CD4-positive, alpha-beta T cell treated with Interferon alpha-2 for 1 hour (primary cell): ENCODE results near the gene C1QTNF1.

Experiments
- DNase-seq, 2 donors: peaks; one replicate each; pipeline ENCODE4 v3.0.0-alpha.2; 2020 to 2022

The C1QTNF1 gene, protein sequence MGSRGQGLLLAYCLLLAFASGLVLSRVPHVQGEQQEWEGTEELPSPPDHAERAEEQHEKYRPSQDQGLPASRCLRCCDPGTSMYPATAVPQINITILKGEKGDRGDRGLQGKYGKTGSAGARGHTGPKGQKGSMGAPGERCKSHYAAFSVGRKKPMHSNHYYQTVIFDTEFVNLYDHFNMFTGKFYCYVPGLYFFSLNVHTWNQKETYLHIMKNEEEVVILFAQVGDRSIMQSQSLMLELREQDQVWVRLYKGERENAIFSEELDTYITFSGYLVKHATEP

DNA sequence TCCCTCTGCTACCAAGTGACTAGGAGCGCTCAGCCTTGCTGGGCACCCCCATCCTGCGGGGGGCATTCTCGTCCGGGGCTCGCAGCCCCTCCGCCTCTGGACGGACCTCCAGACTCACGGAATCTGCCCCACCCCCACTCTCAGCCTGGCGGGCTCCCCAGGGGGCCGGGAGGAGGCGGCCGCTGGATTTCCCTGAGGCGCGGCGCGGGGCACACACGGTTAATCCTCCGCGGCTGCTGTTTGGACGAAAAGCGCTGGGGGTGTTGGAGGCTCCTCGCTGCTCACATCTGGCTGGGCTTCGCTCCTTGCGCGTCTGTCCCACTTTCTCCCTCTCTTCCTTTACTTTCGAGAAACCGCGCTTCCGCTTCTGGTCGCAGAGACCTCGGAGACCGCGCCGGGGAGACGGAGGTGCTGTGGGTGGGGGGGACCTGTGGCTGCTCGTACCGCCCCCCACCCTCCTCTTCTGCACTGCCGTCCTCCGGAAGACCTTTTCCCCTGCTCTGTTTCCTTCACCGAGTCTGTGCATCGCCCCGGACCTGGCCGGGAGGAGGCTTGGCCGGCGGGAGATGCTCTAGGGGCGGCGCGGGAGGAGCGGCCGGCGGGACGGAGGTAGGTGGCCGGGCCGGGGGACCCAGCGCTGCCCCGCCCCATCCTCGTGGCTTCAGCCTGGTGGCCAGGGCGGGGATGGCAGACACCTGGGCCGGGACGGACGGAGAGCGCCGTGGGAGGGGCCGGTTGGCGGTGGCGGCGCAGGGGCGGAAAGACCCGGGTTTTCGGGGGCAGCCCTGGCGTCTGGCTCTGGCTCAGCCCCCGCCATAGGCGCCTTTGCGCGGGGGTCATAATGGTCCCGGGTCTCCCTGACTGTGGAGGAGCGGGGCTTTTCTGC lies at the start of gene C1QTNF1:
TSS of gene C1QTNF1 (plus strand) at position 284 of the 886 bp plus-strand sequence. CDS start 19,800 bp downstream, outside the sequence.
- peak in 1 of 2 donors; percentile 33 for DNase-seq

DNA sequence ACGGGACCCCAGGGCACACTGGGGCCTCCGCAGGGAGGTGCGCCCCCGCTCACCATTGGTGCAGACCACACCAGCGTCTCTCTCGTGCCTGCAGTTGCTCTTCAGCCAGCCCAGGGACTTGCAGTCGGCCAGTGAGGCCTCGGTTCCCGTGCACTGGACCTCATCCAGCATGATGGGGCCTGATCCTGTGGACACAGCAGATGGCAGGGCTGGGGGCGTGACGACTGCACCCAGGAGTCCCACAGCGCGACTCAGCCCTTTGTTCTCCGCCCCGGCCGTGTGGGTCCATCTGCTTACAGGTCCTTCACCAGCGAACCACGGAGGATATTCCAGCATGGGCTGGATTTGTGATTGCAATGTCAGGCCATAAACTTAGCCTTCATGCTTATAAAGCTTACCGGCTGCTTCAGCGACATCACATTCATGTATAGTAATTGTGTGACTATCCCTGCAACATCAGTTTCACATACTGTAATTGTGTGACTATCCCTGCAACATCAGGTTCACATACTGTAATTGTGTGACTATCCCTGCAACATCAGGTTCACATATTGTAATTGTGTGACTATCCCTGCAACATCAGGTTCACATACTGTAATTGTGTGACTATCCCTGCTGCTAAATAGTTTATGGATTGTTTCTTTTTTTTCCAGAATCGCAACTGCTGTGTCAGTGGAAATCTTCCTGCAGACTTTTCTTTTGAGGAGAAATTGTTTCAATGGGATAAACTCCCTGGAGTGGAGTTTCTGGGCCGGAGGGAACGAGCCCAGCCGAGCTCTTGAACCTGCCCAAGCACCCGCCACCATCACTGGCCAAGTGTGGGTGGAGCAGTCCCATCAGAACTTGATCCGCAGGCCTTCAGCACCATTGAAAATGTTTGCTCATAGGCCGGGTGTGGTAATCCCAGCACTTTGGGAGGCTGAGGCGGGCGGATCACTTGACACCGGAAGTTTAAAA lies 49.1 kb upstream of the C1QTNF1 start:
- no peak for DNase-seq

DNA sequence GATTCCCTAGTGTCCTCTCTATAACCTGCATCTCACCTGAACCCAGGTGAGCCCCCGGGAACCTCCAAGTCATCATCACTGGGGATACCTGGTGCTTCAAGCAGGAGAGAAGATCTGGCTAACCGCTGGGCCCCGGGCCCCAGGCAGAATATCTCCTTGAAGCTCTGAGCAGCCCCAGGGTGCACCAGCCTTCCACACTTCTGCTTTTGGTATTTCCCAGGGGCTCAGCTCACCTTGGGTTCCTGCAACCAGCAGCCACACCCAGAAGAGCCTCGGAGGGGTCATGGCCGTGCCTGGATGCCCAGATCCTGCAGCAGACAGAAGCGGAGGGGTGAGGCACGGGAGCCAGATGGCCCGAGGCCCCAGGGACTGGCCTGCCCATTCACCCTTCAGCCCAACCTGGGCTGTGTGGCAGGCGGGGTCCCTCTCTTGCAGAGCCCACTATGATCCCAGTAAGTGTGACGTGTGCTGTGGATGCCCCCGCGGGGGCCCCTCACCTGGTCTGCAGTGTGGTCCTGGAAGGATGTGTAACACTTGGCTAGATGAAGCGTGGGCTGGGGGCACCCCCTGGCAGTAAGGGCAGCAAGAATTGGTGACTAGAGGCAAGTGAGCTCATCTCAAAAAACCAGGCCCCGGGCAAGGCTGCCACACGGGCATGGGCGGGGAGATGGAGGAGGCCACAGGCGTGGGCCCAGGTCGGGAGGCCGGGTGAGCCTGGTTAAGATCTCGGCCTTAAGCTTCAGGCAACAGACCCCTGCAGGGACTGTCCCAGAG lies 46.9 kb upstream of the C1QTNF1 start:
- no peak for DNase-seq

DNA sequence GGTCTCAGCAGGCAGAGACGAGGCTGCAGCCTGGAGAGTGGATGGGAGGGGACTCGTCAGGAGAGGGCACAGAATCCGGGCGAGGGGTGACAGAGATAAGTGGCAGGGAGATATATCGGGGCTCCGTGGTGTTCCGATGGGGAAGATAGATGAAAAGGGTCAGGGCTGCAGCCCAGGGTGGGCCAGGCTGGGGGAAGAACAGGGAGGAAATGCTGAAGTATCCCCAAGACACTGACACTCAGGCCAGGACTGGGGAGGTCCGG lies 46.4 kb upstream of the C1QTNF1 start:
- DNase-seq: no peak

DNA sequence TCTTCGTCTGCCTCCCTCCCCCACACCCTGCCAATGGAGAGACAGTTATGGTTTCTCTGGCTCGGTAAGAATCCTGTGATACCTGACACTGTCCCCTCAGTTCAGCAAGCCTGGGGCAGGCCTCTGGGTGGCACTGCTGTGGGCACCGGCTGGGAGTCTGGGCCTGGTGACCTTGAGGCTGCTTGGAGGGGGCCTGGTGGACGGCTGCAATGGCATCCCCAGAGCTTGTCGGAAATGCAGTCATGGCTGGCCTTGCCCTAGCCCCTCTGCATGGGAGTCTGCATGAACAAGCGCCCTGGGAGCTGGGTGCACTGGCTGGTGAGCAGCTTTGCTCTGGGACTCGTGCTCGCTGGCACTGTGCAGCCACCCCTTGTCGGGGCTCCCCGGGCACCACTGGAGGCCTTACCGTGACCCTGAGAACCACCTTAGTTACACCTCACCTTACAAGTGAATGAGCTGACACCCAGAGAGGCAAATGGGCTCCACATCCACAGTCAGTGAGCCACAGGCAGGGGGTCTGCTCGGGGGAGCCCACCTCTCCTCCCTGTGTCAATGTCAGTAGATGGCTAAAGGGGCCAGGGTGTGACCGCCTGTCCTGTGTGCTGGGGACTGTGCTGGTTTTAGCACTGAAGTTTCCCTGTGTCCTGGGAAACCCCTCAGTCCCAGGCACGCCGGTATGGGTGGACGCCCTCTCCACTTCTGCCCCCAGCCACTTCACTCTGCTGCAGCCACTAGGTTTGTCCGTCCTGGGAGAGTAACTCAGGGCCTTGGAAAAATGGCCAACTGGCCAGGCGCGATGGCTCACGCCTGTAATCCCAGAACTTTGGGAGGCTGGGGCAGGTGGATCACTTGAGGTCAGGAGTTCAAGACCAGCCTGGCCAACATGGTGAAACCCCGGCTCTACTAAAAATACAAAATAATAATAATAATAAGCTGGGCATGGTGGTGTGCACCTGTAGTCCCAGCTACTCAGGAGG lies 45.7 kb upstream of the C1QTNF1 start:
- DNase-seq: no peak

DNA sequence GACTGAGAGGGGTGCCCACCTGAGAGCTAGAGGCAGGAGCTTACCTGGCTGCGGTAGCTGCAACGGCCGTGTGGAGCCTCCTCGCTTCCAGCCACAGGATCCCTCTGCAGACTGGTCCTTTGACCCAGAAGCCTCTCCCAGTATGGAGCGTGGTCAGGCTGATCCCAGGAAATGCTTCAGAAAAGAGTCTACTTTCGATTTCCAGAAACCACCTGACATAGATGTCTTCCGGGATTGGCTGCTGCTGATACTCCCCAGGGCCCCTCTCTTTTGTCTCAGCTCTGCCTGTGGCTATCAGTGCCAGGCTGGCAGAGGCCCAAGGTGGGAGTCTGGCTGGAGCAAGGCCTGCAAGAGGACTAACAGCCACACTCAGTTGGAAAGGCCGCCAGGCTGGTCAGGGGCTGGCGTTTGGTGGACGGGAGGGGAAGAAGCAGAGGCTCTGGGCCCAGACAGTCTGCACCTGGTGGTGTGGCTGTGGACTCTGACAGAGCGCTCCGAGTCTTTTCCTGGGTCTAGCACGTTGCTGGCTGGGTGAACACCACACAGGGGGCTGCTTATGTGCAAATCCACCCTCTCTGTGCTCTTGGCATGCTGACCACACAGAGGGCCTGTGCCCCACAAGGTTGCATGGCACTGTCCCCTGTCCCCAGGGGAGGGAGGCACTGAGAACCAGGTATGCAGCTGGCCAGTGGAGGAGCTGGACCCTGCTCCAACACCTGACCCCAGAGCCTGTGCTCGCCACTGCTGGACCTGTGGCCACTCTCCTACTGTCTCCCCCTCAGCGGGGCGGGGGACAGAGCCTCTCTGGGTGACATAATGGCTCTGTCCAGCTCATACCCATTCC lies 44.0 kb upstream of the C1QTNF1 start, which contains the start of gene LGALS3BP:
TSS of gene LGALS3BP (minus strand) at position 144 of the 844 bp plus-strand sequence. CDS start 2,732 bp downstream, outside the sequence.
- peak; percentile 54 to 70 for DNase-seq

DNA sequence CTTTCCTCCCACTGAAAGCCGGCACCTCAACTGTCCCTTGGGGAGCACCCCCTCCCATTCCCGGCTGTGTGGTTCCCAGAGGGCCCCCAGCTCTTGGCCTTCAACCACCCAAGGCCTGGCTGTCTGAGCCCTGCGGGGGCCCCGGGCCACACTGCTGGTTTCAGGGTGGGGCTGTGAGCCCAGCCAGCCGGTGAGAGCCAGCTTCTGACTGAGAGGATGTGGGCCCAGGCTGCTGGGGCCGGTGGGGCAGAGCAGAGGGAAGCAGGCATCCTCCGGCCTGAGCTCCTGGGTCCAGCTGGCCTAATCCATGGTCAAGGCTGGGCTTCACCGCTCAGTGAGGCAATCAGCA lies 43.4 kb upstream of the C1QTNF1 start:
- DNase-seq: no peak

DNA sequence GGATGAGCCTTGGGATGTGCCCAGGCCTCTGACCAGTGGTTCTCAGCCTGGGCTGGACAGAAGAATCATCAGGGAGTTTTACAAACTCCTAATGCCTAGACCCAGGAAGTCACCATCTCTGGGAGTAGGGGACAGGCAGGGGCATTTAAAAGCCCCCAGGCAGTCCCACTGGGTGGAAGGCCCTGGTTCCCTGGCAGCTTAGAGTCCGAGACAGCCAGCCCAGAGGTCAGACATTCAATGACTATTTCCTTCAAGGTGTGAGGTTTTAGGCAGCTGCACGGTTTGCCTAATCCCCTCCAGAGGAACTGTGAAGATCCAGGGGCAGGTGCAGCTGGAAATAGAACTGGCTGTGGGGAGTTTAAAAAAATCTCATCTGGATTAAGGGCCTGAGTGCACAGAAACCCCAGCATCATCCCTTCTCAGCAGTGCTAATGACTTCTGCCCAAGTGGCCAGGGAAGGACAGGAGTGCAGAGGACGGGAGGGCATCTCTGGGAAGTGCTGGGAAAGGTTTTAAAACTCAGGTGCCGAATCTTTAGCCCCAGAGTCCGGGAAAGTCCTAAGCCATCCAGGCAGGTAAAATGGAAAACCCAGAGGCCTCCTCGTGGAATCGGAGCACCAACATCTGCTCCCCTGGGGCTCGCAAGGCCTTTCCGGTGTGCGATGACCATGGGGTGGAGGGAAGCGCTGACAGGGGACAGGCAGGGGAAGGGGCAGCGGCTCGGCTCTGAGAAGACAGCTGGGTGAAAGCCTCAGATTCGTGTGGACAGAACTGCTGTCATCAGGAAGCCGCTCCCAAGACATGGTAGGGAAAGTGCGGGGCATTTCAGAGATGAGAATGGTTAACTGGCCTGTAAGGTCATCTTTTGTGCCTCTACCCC lies 42.7 kb upstream of the C1QTNF1 start:
- DNase-seq: no peak

DNA sequence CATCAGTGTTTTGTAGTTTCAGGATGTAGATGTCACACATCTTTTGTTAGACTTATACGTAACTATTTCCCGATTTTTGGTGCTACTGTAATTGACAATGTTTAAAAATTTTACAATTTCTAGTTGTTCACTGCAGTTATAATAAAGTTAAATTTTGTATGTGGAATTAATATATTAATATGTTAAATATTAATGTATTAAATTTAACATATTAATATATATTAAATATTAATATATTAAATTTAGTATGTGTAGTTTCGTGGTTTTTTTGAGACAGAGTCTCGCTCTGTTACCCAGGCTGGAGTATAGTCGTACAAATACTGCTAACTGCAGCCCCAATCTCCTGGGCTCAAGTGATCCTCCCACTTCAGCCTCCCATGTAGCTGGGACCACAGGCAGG lies 38.6 kb upstream of the C1QTNF1 start:
- DNase-seq: no peak

DNA sequence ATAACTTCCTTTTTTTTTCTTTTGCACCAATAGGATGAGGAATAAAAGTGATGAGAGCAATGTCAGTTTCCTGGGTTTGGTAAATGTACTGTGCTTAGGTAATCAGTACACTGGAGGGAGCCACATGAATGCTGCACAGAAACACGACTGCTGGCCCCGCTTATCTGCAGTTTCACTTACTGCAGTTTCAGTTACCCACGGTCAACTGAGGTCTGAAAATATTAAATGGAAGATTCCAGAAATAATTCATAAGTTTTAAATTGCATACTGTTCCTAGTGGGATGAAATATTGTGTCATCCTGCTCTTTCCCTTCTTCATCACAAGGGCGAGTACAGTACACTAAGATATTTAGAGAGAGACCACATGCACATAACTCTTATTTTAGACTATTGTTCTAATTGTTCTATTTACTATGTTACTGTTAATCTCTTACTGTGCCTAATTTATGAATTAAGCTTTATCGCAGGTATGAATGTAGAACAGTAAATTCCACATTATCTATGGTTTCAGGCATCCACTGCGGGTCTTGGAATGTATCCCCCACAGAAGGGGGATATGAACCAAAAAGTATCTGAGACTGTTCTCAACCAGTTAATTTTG lies 37.8 kb upstream of the C1QTNF1 start:
- DNase-seq: peak in 1 of 2 donors; percentile 24

DNA sequence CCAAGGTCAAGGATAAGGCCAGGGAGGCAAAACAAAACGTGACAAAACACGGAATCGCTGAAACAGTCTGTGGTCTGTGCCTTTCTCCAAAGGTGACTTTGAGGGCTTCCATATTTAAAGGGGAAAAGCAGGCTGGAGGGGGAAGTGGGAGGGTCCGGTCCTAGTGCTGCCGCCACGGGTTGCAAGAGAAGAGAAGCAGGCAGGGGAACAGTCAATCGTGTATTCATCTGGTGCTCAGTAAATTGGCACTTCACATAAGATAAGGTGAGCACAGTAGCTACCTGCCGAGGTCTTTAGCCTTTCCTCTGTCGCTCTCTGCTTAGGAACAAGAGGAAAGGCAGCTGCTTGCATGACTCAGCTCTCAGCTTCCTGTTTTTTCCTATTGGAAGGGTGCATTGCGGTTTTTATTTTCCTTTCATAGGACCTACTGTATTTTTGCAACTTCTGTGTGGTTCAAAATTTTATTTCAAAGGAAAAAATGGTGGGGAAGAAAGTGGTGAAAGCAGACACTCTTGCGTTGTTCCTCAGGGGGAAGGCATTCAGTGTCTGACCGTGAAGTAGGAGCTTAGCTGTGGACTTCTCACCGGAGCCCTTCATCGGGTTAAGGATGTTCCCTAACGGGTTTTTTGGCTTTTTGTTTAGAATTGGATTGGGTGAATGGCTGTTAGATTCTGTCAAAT lies 37.2 kb upstream of the C1QTNF1 start:
- DNase-seq: no peak

DNA sequence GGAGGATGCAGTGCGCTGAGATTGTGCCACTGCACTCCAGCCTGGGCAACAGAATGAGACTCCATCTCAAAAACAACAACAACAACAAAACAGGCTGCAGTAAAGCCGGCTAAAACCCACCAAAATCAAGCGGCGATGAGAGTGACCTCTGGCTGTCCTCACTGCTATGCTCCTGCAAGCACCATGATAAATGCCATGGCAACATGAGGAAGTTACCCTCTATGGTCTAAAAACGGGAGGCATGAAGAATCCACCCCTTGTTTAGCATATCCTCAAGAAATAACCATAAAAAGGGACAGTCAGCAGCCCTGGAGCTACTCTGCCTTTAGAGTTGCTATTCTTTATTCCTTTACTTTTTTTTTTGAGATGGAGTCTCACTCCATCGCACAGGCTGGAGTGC lies 35.8 kb upstream of the C1QTNF1 start:
- DNase-seq: no peak

DNA sequence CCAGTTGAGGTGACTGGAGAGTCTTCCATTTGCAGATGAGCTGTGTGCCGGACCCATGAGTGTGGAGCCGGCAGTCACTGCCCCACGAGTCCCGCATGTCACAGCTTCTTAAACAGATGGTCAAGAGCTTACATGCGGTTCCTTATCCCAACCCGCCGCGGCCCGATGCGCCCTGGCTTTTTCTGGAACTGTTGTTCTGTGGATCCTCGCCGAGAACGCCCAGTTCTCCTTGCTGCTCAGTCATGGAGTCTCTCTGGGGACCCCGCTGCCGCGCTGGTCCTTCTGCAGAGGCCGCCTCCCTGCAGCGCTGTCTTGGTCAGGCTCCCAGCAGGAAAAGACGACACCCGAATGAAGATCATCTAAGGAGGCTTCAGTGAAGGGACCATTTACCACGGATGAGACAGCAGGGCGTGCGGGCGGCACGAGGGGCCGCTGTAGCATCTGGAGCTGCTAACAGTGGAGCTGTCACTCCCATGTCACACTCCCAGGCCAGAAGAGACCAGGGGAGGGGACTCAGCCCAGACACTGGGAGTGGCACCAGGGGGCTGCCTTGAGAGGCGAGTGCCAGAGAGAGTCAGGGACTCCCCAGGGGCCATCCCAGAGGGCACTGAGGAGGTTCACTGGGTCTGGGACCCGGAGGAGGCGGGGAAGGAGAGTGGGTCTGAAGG lies 33.5 kb upstream of the C1QTNF1 start:
- DNase-seq: no peak

DNA sequence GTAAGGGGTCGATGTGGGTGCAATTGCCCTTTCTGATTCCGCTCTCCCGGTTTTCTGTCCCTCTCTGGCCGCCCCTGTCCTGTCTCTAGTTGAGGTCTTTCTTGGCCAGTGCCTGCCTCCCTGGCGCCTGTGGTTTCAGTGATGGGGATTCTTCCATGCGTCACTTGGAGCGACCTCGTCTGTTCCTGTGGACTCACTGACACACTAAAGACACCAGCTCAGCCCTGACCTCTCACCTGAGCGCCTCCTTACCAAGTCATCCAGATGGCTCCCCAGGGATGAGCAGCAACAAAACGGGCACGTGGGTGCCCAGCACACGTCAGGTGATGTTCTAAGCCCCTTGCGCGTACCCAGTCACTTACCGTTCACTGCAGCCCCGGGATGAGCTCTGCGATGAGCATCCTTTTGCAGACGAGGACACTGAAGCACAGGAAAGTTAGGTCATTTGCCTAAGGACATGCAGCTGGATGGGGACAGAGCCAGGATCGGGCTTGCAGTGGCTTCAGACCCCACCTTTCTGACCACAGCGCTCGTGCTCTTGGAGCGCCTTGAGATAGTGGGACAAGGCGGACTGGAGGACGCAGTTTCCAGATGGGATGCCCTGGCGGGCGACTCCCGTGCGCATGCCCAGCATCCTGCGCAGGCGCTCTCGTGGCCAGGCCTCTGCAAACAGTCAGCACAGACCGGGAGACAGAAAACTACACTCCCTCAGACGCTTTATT lies 32.8 kb upstream of the C1QTNF1 start:
- no peak for DNase-seq

DNA sequence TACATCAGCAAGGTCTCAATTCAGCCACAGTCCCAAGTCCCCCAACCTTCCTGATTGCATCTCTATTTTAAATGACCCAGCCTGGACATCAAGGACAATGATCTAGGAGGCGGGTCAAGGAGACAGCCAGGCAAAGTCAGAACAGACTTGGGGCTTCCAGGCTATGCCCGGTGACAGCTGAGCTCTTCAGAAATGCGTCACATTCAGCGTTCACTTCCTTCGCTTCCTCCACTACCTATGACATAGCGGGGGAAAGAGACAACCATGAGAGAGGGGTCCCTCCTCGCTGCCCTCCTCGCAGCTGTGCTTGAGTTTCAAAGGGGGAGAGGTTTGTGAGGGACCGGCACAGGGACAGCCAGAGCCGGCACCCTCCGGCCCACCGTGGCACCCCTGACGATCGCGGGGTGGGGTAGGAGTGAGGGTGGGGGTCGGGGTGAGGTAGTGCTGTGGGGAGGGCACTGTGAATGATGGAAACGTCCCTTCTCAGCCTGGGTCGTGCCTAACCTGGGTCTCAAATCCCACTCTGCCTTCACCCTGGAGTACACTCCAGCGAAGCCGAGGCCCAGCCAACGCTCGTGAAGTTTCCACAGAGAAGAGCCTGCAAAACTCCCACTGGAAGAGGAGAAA lies 31.9 kb upstream of the C1QTNF1 start:
- no peak for DNase-seq

DNA sequence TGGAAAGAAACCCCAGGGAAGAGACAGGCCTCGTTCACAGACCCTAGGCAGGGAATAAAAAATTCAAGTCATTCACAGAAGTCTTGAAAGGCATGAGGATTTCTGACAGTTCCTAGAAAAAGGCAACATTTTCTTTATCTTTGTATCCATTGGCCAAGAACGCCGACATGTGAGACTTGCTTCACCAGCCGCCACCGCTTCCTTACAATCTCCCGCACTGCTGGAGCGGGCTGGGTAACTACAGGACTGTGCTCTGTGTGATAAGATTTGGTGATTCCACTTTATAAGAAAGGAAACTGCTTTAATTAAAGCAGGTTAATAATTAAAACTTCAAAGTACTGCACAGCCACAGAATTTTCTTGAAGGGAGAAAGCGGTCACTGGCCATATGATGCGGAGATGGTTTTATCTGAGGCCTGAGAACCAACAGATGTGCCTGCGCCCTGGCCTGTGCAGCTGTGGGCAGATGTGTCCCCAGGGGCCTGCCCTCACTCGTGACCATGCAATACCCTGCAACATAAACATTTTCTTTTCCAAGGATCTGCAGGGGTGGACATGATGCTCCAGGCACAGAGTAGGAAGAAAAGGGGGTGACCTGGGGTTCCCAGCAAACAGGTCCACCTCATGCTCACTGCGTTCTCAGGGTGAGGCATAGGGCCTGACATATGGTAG lies 31.3 kb upstream of the C1QTNF1 start:
- DNase-seq: no peak
